ENCODE data around the gene ZNF169.
"Not testable (repeated sequence)": the region's sequence is repeated elsewhere in the genome, so short reads cannot be mapped to it uniquely, and the experiment has no call there.

GRCh38 chr9:94241098-94241497 is 18.0 kb upstream of the ZNF169 start:
- not testable (repeated sequence) for TF ChIP-seq CTCF (conservative IDR thresholded peaks at IDR 0.05 in 1 of 2, IDR thresholded peaks at IDR 0.05 in 1 of 2; ENCODE audit: low read depth in 1 of 2, low read length in 2 of 2); EZH2 (IDR thresholded peaks at IDR 0.05; ENCODE audit: low read length, missing control alignments)
